Testis (tissue), 2 donors: Measurements from ENCODE around the gene CNOT10.

Experiments used
- CTCF ChIP-seq, 3 experiments: fragments of 450-650 bp in 2 of 3; fragments of 200-600 bp in 1 of 3; sonication (generic) in 1 of 3; IDR thresholded peaks; one replicate each; pipeline ENCODE4 v1.5.1; 2016 to 2019; ENCODE audit warnings: antibody characterized with exemption in 3 of 3, mild to moderate bottlenecking in 2 of 3, moderate library complexity in 1 of 3
- POLR2A ChIP-seq: fragments of 450-650 bp; IDR thresholded peaks from one replicate; pipeline ENCODE4 v1.6.1; 2017; ENCODE audit warnings: antibody characterized with exemption, mild to moderate bottlenecking, moderate library complexity

GRCh38 chr3:32818970-32819511 lies 134.1 kb downstream of the CNOT10 start:
- TF ChIP-seq POLR2A (no peak), CTCF (IDR thresholded peaks at IDR 0.05) (no peak)
